Progenitor cell of endocrine pancreas (in vitro differentiated cells): ENCODE results near the gene DPP9. TPM values are rescaled to one million over a fixed set of nuclear protein-coding genes. Genes with fewer than 3 reads are reported as not detected.

ENCODE experiments used
- DNase-seq: peaks from one replicate; pipeline ENCODE4 v3.0.0; 2021; ENCODE audit warnings: low spot score; ENCODE audit not compliant: unreplicated experiment
- H3K27ac Mint-ChIP-seq: 2 replicates; pipeline ENCODE4 v1.8.0; 2021; ENCODE audit warnings: mild to moderate bottlenecking, moderate library complexity, mixed read lengths
- H3K27me3 Mint-ChIP-seq: 2 replicates; pipeline ENCODE4 v1.8.0; 2021; ENCODE audit warnings: mixed read lengths
- H3K36me3 Mint-ChIP-seq: 2 replicates; pipeline ENCODE4 v1.8.0; 2022; ENCODE audit warnings: mixed read lengths; ENCODE audit not compliant: insufficient read depth
- H3K4me1 Mint-ChIP-seq: 2 replicates; pipeline ENCODE4 v1.8.0; 2021; ENCODE audit warnings: low read depth, mixed read lengths
- H3K4me3 Mint-ChIP-seq: 2 replicates; pipeline ENCODE4 v1.8.0; 2021; ENCODE audit warnings: low read depth, mild to moderate bottlenecking, moderate library complexity, mixed read lengths
- H3K9me3 Mint-ChIP-seq: 2 replicates; pipeline ENCODE4 v1.8.0; 2021; ENCODE audit warnings: low read depth, mixed read lengths
- microRNA-seq: library from miRNA; unstranded; fragments of <30 nt; microRNA quantifications from one replicate; pipeline ENCODE4 v1.1.0, GENCODE V29; 2020; ENCODE audit warnings: borderline number of aligned reads; ENCODE audit not compliant: unreplicated experiment
- total RNA-seq: library from RNA; stranded (reverse); gene quantifications from 2 replicates; pipeline ENCODE4 v1.2.1, GENCODE V29; 2021
- TF ChIP-seq, protein P1 (sequence below): fragments of 200-600 bp; sonication (generic); IDR thresholded peaks from one replicate; pipeline ENCODE4 v1.5.0; 2021; ENCODE audit warnings: antibody characterized with exemption, mild to moderate bottlenecking; ENCODE audit not compliant: unreplicated experiment

The DPP9 gene
- total RNA-seq, 1 donor from 2014 or later, result 50.3 TPM

DNA sequence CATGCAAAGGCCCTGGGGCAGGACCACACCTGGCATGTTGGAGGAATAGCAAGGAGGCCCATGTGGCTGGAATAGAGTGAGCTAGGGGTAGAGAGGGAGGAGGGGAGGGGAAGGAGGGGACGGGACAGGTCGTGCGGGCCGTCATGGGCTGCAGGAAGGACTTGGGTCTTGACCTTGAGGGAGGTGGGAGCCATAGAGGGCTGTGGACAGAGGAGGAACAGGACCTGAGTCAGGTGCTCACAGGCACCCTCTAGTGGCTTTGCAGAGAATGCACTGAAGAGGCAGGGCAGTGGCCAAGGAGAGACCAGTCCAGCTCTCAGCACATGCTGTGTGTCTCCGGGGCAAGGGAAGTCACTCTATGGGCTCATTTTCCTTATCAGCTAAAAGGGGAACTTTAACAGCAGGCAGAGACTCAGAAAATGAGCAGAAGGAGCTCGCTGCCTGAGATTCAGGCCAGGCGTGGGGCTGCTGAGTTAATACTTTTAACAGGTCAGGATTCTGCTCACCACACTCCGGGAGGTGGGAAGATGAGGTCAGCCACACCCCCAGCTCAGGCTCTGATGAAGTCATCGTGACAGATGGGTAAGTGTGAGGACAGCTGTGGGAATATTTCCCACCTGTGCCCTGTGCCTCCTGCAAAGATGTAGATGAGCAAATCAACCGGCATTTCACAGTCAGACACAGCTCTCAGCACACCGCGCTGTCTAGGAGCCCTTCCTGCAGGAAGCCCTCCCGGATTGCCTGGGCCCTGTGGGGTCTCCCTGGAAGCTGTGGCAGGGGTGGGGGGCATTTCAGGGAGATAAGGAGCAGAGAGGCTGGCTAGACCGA lies 90.3 kb downstream of the DPP9 start:
- no peak overlapping the region for H3K4me3 Mint-ChIP-seq
- H3K36me3 Mint-ChIP-seq, result no peaks in the 10 kb centered on the region
- peaks cover 23% of the 10 kb centered on the region for H3K27me3 Mint-ChIP-seq
- DNase-seq, result peak; percentile 47
- peaks cover 2% of the 10 kb centered on the region for H3K4me1 Mint-ChIP-seq
- TF ChIP-seq, protein P1, sequence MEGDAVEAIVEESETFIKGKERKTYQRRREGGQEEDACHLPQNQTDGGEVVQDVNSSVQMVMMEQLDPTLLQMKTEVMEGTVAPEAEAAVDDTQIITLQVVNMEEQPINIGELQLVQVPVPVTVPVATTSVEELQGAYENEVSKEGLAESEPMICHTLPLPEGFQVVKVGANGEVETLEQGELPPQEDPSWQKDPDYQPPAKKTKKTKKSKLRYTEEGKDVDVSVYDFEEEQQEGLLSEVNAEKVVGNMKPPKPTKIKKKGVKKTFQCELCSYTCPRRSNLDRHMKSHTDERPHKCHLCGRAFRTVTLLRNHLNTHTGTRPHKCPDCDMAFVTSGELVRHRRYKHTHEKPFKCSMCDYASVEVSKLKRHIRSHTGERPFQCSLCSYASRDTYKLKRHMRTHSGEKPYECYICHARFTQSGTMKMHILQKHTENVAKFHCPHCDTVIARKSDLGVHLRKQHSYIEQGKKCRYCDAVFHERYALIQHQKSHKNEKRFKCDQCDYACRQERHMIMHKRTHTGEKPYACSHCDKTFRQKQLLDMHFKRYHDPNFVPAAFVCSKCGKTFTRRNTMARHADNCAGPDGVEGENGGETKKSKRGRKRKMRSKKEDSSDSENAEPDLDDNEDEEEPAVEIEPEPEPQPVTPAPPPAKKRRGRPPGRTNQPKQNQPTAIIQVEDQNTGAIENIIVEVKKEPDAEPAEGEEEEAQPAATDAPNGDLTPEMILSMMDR, result peak; percentile 74
- H3K9me3 Mint-ChIP-seq, result no peaks in the 10 kb centered on the region
- peak overlapping the region; percentile 86 for H3K27ac Mint-ChIP-seq

Small RNAs within 50 kb of the gene (microRNA-seq; reads per million reads assigned to microRNA genes)
- gene MIR7-3, result 23.3 reads per million, percentile 32 among the genes with 10 or more reads in this experiment

Other genes starting within 250 kb of the DPP9 start
- 0.93 and 1.3 TPM in 2 replicates for gene PLIN4, start 205.4 kb downstream of the DPP9 start, total RNA-seq
- 5.7 and 8.1 TPM in 2 replicates for gene PLIN5, start 188.6 kb downstream of the DPP9 start, total RNA-seq
- 0.34 and 0.51 TPM in 2 replicates for gene LRG1, start 183.8 kb downstream of the DPP9 start, total RNA-seq
- gene SEMA6B, start 164.2 kb downstream of the DPP9 start, total RNA-seq, result 26.6 and 28.3 TPM in 2 replicates
- 7.3 and 8.5 TPM in 2 replicates for gene TNFAIP8L1, start 84.3 kb downstream of the DPP9 start, total RNA-seq
- gene MYDGF, start 53.5 kb downstream of the DPP9 start, total RNA-seq, result 42.5 and 45.9 TPM in 2 replicates
- gene FEM1A, start 67.9 kb upstream of the DPP9 start, total RNA-seq, result 12.5 and 13.0 TPM in 2 replicates
- gene TICAM1, start 107.9 kb upstream of the DPP9 start, total RNA-seq, result 3.4 and 4.0 TPM in 2 replicates
- 40.0 and 43.6 TPM in 2 replicates for gene PLIN3, start 143.8 kb upstream of the DPP9 start, total RNA-seq
- gene ARRDC5, start 179.1 kb upstream of the DPP9 start, total RNA-seq, result not detected in 2 replicates
- gene UHRF1, start 185.7 kb upstream of the DPP9 start, total RNA-seq, result 60.2 and 63.5 TPM in 2 replicates
- gene KDM4B, start 245.3 kb upstream of the DPP9 start, total RNA-seq, result 59.6 TPM in 2 replicates